KMS-11 (cell line): Measurements from ENCODE around the gene CYLD.

Experiments
- H2AFZ ChIP-seq: fragments of 200-600 bp; sonication (generic); 2 replicates; pipeline ENCODE4 v1.6.1; 2016; ENCODE audit warnings: antibody characterized with exemption, mixed run types, low read depth
- H3K27ac ChIP-seq: fragments of 200-600 bp; sonication (generic); 2 replicates; pipeline ENCODE4 v1.6.1; 2016; ENCODE audit warnings: mild to moderate bottlenecking, mixed run types
- H3K27me3 ChIP-seq: fragments of 200-600 bp; sonication (generic); 2 replicates; pipeline ENCODE4 v1.6.1; 2017; ENCODE audit warnings: mild to moderate bottlenecking, low read depth, mixed run types, moderate library complexity; ENCODE audit not compliant: insufficient read depth
- H3K36me3 ChIP-seq: fragments of 200-600 bp; sonication (generic); 2 replicates; pipeline ENCODE4 v1.6.1; 2017; ENCODE audit warnings: mild to moderate bottlenecking, mixed run types; ENCODE audit not compliant: insufficient read depth
- H3K4me1 ChIP-seq: fragments of 200-600 bp; sonication (generic); 2 replicates; pipeline ENCODE4 v1.6.1; 2016; ENCODE audit warnings: mild to moderate bottlenecking, low read depth, mixed run types; ENCODE audit not compliant: poor library complexity, severe bottlenecking
- H3K4me2 ChIP-seq: fragments of 200-600 bp; sonication (generic); 2 replicates; pipeline ENCODE4 v1.7.0; 2016; ENCODE audit warnings: mild to moderate bottlenecking, mixed run types
- H3K4me3 ChIP-seq: fragments of 200-600 bp; sonication (generic); IDR thresholded peaks from 2 replicates; pipeline ENCODE4 v1.6.1; 2017; ENCODE audit warnings: low read depth, low read length, mixed read lengths; ENCODE audit not compliant: insufficient read depth
- H3K79me2 ChIP-seq: fragments of 200-600 bp; sonication (generic); 2 replicates; pipeline ENCODE4 v1.6.1; 2016; ENCODE audit warnings: low read depth, mixed run types; ENCODE audit not compliant: insufficient read depth
- H3K9ac ChIP-seq: fragments of 200-600 bp; sonication (generic); 2 replicates; pipeline ENCODE4 v1.6.1; 2016; ENCODE audit warnings: mild to moderate bottlenecking, mixed run types
- H4K20me1 ChIP-seq: fragments of 200-600 bp; sonication (generic); 2 replicates; pipeline ENCODE4 v1.6.1; 2016; ENCODE audit warnings: mild to moderate bottlenecking, mixed run types; ENCODE audit not compliant: insufficient read depth
- CTCF ChIP-seq: fragments of 200-600 bp; sonication (generic); conservative IDR thresholded peaks from 2 replicates; pipeline ENCODE4 v1.6.1; 2017; ENCODE audit warnings: low read depth, mild to moderate bottlenecking, antibody characterized with exemption, low read length, moderate library complexity, mixed read lengths

Gene CYLD

DNA sequence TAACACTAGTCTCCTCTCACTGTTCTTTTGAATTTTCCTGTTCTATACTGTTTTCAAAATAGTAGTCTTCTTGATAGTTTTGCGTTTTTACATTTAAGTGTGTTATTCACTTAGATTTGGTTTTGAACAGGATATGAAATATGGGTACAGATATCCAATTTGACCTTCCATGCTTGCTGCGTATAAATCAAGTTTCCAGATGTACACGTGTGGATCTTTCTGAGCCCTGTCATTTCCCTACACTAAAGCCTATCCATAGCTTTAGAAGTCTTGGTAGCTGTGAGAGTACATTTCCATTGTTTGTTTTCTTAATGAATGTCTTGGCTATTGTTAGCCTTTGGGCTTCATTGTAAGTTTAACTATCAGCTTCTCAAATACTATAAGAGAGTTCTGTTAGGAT is 20.4 kb downstream of the CYLD start:
- no peak overlapping the region for H2AFZ ChIP-seq
- no peaks in the 10 kb centered on the region for H4K20me1 ChIP-seq
- H3K4me3 ChIP-seq: no peak overlapping the region
- H3K27me3 ChIP-seq: no peaks in the 10 kb centered on the region
- H3K27ac ChIP-seq: no peak overlapping the region
- H3K4me2 ChIP-seq: no peak overlapping the region
- H3K9ac ChIP-seq: no peak overlapping the region
- no peaks in the 10 kb centered on the region for H3K4me1 ChIP-seq
- H3K36me3 ChIP-seq: no peaks in the 10 kb centered on the region
- TF ChIP-seq CTCF: no peak
- H3K79me2 ChIP-seq: no peaks in the 10 kb centered on the region

GRCh38 chr16:50763211-50763610 is 21.3 kb downstream of the CYLD start:
- no peak overlapping the region for H3K27ac ChIP-seq
- H3K27me3 ChIP-seq: no peaks in the 10 kb centered on the region
- no peaks in the 10 kb centered on the region for H3K36me3 ChIP-seq
- H3K9ac ChIP-seq: no peak overlapping the region
- H3K4me2 ChIP-seq: no peak overlapping the region
- TF ChIP-seq CTCF: no peak
- H2AFZ ChIP-seq: no peak overlapping the region
- no peaks in the 10 kb centered on the region for H3K4me1 ChIP-seq
- H4K20me1 ChIP-seq: no peaks in the 10 kb centered on the region
- H3K4me3 ChIP-seq: no peak overlapping the region
- H3K79me2 ChIP-seq: no peaks in the 10 kb centered on the region

DNA sequence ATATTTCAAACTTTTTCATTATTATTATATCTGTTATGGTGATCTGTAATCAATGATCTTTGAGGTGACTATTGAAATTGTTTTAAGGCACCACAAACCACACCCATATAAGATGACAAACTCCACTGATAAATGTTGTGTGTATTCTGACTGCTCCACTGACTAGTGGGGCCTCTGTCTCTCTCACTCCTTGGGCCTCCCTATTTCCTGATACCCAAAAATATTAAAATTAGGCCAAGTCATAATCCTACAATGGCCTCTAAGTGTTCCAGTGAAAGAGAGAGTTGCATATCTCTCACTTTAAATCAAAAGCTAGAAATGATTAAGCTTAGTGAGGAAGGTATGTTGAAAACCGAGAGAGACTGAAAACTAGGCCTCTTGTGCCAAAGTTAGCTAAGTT is 23.4 kb downstream of the CYLD start:
- TF ChIP-seq CTCF: no peak
- Histone ChIP-seq H3K4me2 (no peak overlapping the region), H2AFZ (no peak overlapping the region), H3K27ac (no peak overlapping the region), H3K27me3 (no peaks in the 10 kb centered on the region), H3K4me1 (no peaks in the 10 kb centered on the region), H4K20me1 (no peaks in the 10 kb centered on the region), H3K79me2 (no peaks in the 10 kb centered on the region), H3K36me3 (no peaks in the 10 kb centered on the region), H3K9ac (no peak overlapping the region), H3K4me3 (no peak overlapping the region)

DNA sequence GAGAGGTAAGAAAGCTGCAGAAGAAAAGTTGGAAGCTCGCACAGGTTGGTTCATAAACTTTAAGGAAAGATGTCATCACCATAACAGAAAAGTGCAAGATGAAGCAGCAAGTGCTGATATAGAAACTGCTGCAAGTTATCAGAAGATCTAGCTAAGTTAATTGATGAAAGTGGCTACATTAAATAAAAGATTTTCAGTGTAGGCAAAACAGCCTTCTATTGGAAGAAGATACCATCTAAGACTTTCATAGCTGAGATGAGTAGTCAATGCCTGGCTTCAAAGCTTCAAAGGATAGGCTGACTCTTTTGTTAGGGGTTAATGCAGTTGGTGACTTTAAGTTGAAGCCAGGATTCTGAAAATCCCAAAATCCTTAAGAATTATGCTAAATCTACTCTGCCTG is 24.0 kb downstream of the CYLD start:
- no peaks in the 10 kb centered on the region for H3K79me2 ChIP-seq
- no peak overlapping the region for H3K4me2 ChIP-seq
- no peaks in the 10 kb centered on the region for H3K4me1 ChIP-seq
- H3K4me3 ChIP-seq: no peak overlapping the region
- H3K36me3 ChIP-seq: no peaks in the 10 kb centered on the region
- no peak overlapping the region for H3K9ac ChIP-seq
- no peaks in the 10 kb centered on the region for H3K27me3 ChIP-seq
- no peak overlapping the region for H2AFZ ChIP-seq
- H3K27ac ChIP-seq: no peak overlapping the region
- H4K20me1 ChIP-seq: no peaks in the 10 kb centered on the region
- no peak for TF ChIP-seq CTCF

DNA sequence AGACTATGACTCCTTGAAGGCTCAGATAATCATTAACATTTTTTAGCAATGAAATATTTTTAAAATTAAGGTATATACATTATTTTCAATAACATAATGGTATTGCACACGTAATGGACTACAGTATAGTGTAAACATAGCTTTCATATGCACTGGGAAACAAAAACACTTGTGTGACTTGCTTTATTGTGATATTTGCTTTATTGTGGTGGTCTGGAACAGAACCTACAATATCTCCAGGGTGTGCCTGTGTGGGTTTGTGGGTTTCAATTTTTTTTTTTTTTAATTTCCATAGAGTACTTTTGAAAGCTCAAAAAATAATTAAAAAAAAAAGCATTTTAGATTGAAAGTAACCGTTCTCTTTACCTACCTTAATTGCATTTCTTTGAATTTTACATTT is 25.3 kb downstream of the CYLD start:
- Histone ChIP-seq H3K27me3 (no peaks in the 10 kb centered on the region), H2AFZ (no peak overlapping the region), H3K9ac (no peak overlapping the region), H3K79me2 (no peaks in the 10 kb centered on the region), H3K4me1 (no peaks in the 10 kb centered on the region), H3K27ac (no peak overlapping the region), H4K20me1 (no peaks in the 10 kb centered on the region), H3K36me3 (no peaks in the 10 kb centered on the region), H3K4me3 (no peak overlapping the region), H3K4me2 (no peak overlapping the region)
- no peak for TF ChIP-seq CTCF
